Activated T-helper 1 cell treated with anti-CD3 and anti-CD28 coated beads, Interleukin-12 subunit alpha, Interleukin-12 subunit beta, Interleukin-2, Interleukin-4 antibody, amounts not matched to agents 30 ng/mL and 10 ng/mL and 1 ng/mL, durations not matched to agents 14 hours and 24 hours and 36 hours (primary cell): ENCODE results near the gene TST. TPM values are rescaled to one million over a fixed set of nuclear protein-coding genes. Genes with fewer than 3 reads are reported as not detected.

Experiments used
- DNase-seq: peaks from one replicate; pipeline ENCODE4 v3.0.0; 2021; ENCODE audit warnings: low spot score
- H3K27ac Mint-ChIP-seq: one replicate; pipeline ENCODE4 v1.8.0; 2021; ENCODE audit warnings: mild to moderate bottlenecking, mixed read lengths
- H3K27me3 Mint-ChIP-seq: one replicate; pipeline ENCODE4 v1.8.0; 2022; ENCODE audit warnings: mild to moderate bottlenecking, moderate library complexity, mixed read lengths; ENCODE audit not compliant: insufficient read depth
- H3K36me3 Mint-ChIP-seq: one replicate; pipeline ENCODE4 v1.8.0; 2021; ENCODE audit warnings: low read depth, mixed read lengths
- H3K4me1 Mint-ChIP-seq: one replicate; pipeline ENCODE4 v1.8.0; 2021; ENCODE audit warnings: low read depth, mixed read lengths
- H3K4me3 Mint-ChIP-seq: one replicate; pipeline ENCODE4 v1.8.0; 2021; ENCODE audit warnings: mild to moderate bottlenecking, moderate library complexity, mixed read lengths
- H3K9me3 Mint-ChIP-seq: one replicate; pipeline ENCODE4 v1.8.0; 2021; ENCODE audit warnings: mixed read lengths
- intact Hi-C: fragments of 100-400 bp; cut with micrococcal nuclease; formaldehyde crosslinking; loops from one replicate; pipeline ENCODE4 v1.15.1; 2024
- total RNA-seq: library from RNA; stranded (reverse); gene quantifications from 2 replicates; pipeline ENCODE4 v1.2.3, GENCODE V29; 2022

TST gene
- total RNA-seq, 1 donor from 2014 or later: 8.2 TPM

GRCh38 chr22:37022483-37023337, 3.5 kb upstream of the TST start:
- Mint-ChIP-seq H3K27ac (no peak overlapping the region), H3K4me1 (peaks cover 16% of the 10 kb centered on the region), H3K36me3 (peaks cover 7% of the 10 kb centered on the region), H3K27me3 (no peaks in the 10 kb centered on the region), H3K4me3 (no peak overlapping the region), H3K9me3 (no peaks in the 10 kb centered on the region)
- DNase-seq: no peak
- intact Hi-C loops: no loop called here

GRCh38 chr22:37021710-37022482, 2.6 kb upstream of the TST start:
- Mint-ChIP-seq H3K9me3 (no peaks in the 10 kb centered on the region), H3K27me3 (no peaks in the 10 kb centered on the region), H3K27ac (peak overlapping the region; percentile 70), H3K4me3 (peak overlapping the region; percentile 80), H3K36me3 (peaks cover 7% of the 10 kb centered on the region), H3K4me1 (peaks cover 16% of the 10 kb centered on the region)
- intact Hi-C loops: no loop called here
- peak; percentile 44 for DNase-seq

GRCh38 chr22:37021041-37021440, 1.8 kb upstream of the TST start:
- Mint-ChIP-seq H3K36me3 (peaks cover 7% of the 10 kb centered on the region), H3K9me3 (no peaks in the 10 kb centered on the region), H3K27ac (no peak overlapping the region), H3K4me3 (no peak overlapping the region), H3K4me1 (peaks cover 16% of the 10 kb centered on the region), H3K27me3 (no peaks in the 10 kb centered on the region)
- intact Hi-C loops: no loop called here
- no peak for DNase-seq

GRCh38 chr22:37020192-37020479, 889 bp upstream of the TST start:
- Mint-ChIP-seq H3K4me3 (peak overlapping the region; percentile 90), H3K4me1 (peaks cover 16% of the 10 kb centered on the region), H3K27ac (peak overlapping the region; percentile 74), H3K36me3 (peaks cover 6% of the 10 kb centered on the region), H3K27me3 (no peaks in the 10 kb centered on the region), H3K9me3 (no peaks in the 10 kb centered on the region)
- intact Hi-C loops: loop anchor here (1.0 kb wide), 1 partner anchor 179 kb away; no protein-coding TSS in a partner anchor
- no peak for DNase-seq

- DNase-seq: no peak
- intact Hi-C loops: loop anchor here (1.0 kb wide), 1 partner anchor 41 kb away; no protein-coding TSS in a partner anchor
- peak overlapping the region; percentile 55 for H3K27ac Mint-ChIP-seq
- no peaks in the 10 kb centered on the region for H3K27me3 Mint-ChIP-seq
- H3K9me3 Mint-ChIP-seq: no peaks in the 10 kb centered on the region
- peak overlapping the region; percentile 87 for H3K4me3 Mint-ChIP-seq
- H3K4me1 Mint-ChIP-seq: peaks cover 16% of the 10 kb centered on the region
- peaks cover 2% of the 10 kb centered on the region for H3K36me3 Mint-ChIP-seq
Observed at GRCh38 chr22:37018815-37019308, 385 bp downstream of the TST start.

- DNase-seq: no peak
- peaks cover 2% of the 10 kb centered on the region for H3K36me3 Mint-ChIP-seq
- peak overlapping the region; percentile 87 for H3K4me3 Mint-ChIP-seq
- intact Hi-C loops: no loop called here
- H3K9me3 Mint-ChIP-seq: no peaks in the 10 kb centered on the region
- H3K27ac Mint-ChIP-seq: peak overlapping the region; percentile 55
- no peaks in the 10 kb centered on the region for H3K27me3 Mint-ChIP-seq
- H3K4me1 Mint-ChIP-seq: peaks cover 16% of the 10 kb centered on the region
Observed at GRCh38 chr22:37018086-37018814, 997 bp downstream of the TST start.

DNA sequence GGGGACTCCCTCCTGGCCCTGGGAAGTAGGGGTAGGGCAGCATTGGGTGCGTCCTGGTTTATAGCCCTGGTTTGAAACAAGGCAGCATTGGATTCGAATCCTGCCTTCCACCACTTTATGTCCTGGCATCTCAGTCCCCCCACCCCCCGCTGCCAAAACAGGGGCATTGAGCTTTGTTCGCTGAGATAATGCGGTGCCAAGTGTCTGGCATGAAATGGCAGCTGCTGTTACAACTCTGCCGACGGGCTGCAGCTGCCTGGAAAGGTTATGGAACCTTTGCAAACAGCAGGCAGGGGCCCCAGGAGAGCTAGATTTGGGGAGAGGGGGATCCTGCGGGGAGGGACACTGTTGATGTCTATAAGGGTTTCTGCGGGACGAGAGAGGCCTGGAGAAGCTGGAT, 1.9 kb downstream of the TST start:
- peaks cover 16% of the 10 kb centered on the region for H3K4me1 Mint-ChIP-seq

GRCh38 chr22:37016134-37016910, 2.9 kb downstream of the TST start:
- intact Hi-C loops: no loop called here
- Mint-ChIP-seq H3K36me3 (no peaks in the 10 kb centered on the region), H3K4me1 (peaks cover 8% of the 10 kb centered on the region), H3K27ac (no peak overlapping the region), H3K4me3 (no peak overlapping the region), H3K9me3 (no peaks in the 10 kb centered on the region), H3K27me3 (no peaks in the 10 kb centered on the region)
- DNase-seq: no peak

More for the DNA sequence above, 1.9 kb downstream of the TST start:
- Mint-ChIP-seq H3K9me3 (no peaks in the 10 kb centered on the region), H3K4me3 (peak overlapping the region; percentile 11), H3K27me3 (no peaks in the 10 kb centered on the region), H3K27ac (peak overlapping the region; percentile 55), H3K36me3 (peaks cover 2% of the 10 kb centered on the region)
- no peak for DNase-seq
- intact Hi-C loops: no loop called here

- Mint-ChIP-seq H3K4me3 (no peak overlapping the region), H3K27ac (no peak overlapping the region), H3K9me3 (no peaks in the 10 kb centered on the region), H3K4me1 (peaks cover 7% of the 10 kb centered on the region), H3K27me3 (peaks cover 2% of the 10 kb centered on the region), H3K36me3 (no peaks in the 10 kb centered on the region)
- DNase-seq: no peak
- intact Hi-C loops: no loop called here
Observed at GRCh38 chr22:37015587-37015878, 3.7 kb downstream of the TST start.

GRCh38 chr22:37014835-37015586, 4.2 kb downstream of the TST start:
- Mint-ChIP-seq H3K27me3 (peaks cover 2% of the 10 kb centered on the region), H3K27ac (no peak overlapping the region), H3K4me1 (peaks cover 2% of the 10 kb centered on the region), H3K4me3 (no peak overlapping the region), H3K36me3 (no peaks in the 10 kb centered on the region), H3K9me3 (no peaks in the 10 kb centered on the region)
- DNase-seq: no peak
- intact Hi-C loops: no loop called here

DNA sequence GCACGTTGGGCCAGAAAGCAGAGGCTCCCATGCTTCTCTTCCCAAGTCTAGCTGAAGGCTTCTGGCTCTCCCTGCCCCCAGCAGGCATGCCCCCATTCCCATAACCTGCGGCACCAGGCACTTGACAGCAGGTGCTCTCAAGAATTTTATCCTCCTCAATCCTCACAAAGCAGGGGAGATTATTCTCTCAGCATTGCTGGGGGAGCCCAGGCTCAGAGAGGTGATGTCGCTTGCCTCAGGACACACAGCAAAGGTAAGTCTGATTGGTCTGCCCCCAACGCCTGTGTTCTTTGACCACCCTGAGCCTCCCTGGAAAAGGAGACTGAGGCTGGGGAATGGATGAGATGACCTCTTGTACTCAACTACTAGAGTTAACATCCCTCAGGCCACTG, 4.8 kb downstream of the TST start:
- H3K4me3 Mint-ChIP-seq: no peak overlapping the region
- DNase-seq: no peak
- H3K36me3 Mint-ChIP-seq: no peaks in the 10 kb centered on the region
- intact Hi-C loops: no loop called here
- no peaks in the 10 kb centered on the region for H3K4me1 Mint-ChIP-seq
- H3K9me3 Mint-ChIP-seq: no peaks in the 10 kb centered on the region
- H3K27me3 Mint-ChIP-seq: peaks cover 4% of the 10 kb centered on the region
- no peak overlapping the region for H3K27ac Mint-ChIP-seq

- DNase-seq: no peak
- Mint-ChIP-seq H3K9me3 (no peaks in the 10 kb centered on the region), H3K27ac (no peak overlapping the region), H3K4me3 (no peak overlapping the region), H3K27me3 (peaks cover 12% of the 10 kb centered on the region), H3K4me1 (peaks cover 10% of the 10 kb centered on the region), H3K36me3 (no peaks in the 10 kb centered on the region)
- intact Hi-C loops: no loop called here
Observed at GRCh38 chr22:37012956-37013355, 6.3 kb downstream of the TST start.
